GM21447 (cell line): ENCODE measurements around the gene ATF5.
"Not testable (repeated sequence)": the region's sequence is repeated elsewhere in the genome, so short reads cannot be mapped to it uniquely, and the experiment has no call there.

Experiments
- ATAC-seq: cut with Tn5 transposase; IDR thresholded peaks from one replicate; pipeline ENCODE4 v1.9.1; 2021; ENCODE audit not compliant: unreplicated experiment

The ATF5 gene

GRCh38 chr19:49940482-49940791, 11.4 kb downstream of the ATF5 start:
- no peak for ATAC-seq

DNA sequence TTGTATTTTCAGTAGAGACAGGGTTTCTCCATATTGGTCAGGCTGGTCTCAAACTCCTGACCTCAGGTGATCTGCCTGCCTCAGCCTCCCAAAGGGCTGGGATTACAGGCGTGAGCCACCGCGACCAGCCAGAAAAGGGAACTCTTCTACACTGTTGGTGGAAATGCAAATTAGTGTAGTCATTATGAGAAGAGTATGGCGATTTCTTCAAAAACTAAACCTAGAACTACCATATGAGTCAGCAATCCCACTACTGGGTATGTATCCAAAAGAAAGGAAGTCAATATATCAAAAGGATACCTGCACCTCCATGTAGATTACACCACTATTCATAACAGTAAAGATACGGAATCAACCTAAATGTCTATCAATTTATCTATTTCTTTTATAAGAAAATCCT, 15.6 kb downstream of the ATF5 start:
- ATAC-seq = not testable (repeated sequence)

- ATAC-seq = no peak
These were observed 17.4 kb downstream of the ATF5 start for GRCh38 chr19:49946415-49946814.

GRCh38 chr19:49949742-49950589, 21.0 kb downstream of the ATF5 start:
- no peak for ATAC-seq

DNA sequence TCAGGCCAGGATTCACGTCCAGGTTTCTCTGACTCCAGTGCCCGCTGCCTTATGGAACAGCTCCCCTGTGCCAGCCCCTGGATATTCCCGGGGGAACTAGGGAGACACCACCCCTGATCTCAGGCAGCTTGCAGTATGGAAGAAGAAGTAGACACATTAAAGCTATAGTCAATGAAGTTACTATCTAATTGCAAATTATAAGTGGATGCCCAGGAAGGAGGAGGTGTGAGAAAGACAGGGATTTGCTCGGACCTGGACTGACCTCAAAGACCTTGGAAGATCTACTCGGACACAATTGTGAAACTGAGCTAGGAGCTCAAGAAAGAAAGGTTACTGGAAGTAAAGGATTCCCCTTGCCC, 21.6 kb downstream of the ATF5 start:
- ATAC-seq = no peak

GRCh38 chr19:49950956-49951526, 22.0 kb downstream of the ATF5 start:
- ATAC-seq = no peak

DNA sequence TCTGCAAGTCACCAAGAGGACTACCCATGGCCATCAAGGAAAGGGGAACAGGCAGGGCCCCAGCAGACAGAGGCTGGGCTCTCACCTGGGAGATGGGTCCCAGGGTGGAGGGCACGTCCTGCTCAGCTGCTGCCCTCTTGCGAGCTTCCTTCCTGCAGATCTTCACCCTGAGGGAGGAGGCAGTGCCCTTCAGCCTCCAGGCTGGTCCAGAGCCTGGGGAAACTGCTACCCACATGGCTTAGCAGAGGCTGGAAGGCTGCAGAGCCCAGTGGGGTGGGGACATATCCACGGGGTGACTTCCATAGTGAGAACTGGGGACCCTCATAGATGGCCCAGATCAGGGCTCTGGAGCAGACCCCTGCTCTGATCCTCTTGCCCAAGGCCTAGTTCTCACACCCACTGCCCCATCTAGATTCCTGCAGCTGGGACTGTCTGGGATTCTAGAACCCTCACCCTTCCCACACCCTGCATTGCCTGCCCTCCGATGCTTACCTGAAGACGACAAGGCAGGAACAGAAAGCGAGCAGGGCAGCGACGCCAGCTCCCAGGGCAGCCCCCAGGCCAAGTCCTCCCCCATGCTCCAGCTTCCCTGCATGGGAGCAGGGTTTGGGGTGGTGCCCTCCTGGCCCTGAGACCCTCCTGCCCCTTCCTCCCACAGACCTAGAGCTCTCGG, 22.9 kb downstream of the ATF5 start:
- no peak for ATAC-seq

- no peak for ATAC-seq
These were observed 23.5 kb downstream of the ATF5 start for GRCh38 chr19:49952479-49952836.

- ATAC-seq = no peak
These were observed 23.9 kb downstream of the ATF5 start for GRCh38 chr19:49952906-49953305.

DNA sequence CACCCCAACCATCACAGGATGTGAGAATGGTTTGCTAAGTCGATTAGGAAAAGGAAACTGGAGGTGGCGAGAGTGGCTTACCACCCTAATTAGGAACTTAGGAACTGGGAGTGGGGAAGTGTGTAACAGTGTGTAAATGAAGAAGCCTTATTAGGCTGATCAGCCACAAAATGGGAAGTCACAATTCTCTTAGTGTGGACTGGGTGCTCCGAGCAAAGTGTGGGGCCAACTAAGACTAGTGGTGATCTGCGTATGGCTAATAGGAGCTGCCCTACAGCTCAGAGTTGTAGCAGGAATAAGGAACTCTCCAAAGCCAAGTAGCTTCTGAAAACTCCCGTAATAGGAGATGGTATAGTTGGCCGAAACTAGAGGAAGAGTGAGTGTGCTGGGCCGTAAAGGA, 24.4 kb downstream of the ATF5 start:
- ATAC-seq = no peak

DNA sequence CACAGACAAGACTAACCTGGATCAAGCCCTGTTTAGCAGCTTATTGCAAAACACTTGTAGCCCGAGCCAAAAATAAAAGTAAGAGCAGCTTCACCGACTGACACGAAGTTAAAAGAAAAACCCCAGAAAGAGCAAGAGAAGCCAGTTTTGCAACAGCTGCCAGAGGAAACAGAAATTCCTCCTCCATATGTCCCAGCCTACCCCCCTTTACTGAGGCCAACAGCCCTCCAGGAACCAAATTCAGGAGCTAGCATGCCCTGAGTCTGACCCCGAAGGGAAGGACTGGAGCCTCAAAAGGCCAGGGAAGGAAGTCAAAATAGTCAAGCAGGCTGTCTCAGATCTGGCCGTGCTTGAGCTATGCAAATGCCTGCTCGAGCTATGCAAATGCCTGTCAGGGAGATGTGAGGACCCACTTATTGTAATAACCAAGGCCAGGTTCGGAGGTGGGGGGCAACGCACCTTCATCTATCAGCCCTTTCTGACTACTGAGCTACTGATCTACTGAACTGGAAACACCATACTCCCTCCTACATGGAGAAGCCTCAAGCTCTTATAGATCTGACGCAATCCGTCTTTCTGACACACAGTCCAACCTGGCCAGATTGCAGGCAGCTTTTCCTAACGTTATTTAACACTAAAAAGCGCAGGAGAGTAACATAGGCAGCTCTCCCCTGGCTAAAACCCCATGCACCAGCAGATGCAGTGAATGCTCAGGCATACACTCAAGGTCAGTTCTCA, 25.3 kb downstream of the ATF5 start:
- no peak for ATAC-seq

- ATAC-seq = no peak
These were observed 25.9 kb downstream of the ATF5 start for GRCh38 chr19:49954933-49955332.

GRCh38 chr19:49956115-49956495, 27.1 kb downstream of the ATF5 start:
- no peak for ATAC-seq

GRCh38 chr19:49957262-49957915, 28.4 kb downstream of the ATF5 start:
- no peak for ATAC-seq

DNA sequence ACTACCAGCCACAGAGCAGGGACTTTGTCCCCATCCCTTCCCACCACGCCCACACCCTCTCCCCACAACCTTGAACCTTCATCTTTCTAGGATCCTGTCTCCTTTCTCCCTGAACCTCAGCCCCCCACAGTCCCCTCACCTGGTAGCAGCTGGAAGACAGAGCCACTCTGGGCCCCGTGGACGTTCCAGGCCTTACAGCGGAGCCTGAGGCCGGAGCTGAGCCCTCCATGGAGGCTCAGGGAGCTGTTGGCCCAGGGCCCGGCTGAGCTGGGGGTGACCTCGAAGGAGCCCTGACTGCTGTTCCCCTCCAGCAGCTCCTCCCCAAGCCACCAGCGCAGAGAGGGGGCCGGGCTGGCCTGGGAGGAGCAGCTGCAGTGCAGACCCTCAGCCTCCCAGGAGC, 29.1 kb downstream of the ATF5 start:
- not testable (repeated sequence) for ATAC-seq

GRCh38 chr19:49958596-49958995, 29.6 kb downstream of the ATF5 start:
- not testable (repeated sequence) for ATAC-seq

DNA sequence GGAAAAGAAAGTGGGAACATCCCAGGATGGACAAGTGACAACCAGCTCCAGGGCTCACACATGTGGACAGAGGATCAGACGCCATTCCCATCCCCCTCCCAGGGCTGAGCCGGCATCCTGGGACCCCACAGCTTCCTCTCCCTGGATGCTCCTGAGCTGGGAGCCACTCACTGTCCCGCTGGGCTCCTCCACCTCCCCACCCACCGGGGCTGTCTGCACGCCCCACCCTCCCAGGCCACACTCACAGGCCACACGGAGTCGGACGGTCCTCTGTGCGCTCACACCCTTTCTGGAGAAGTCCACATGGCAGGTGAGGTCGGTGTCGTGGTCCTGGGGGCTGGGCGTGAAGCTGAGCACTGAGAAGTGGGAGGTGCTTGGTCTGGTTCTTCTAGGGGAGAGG, 30.9 kb downstream of the ATF5 start:
- not testable (repeated sequence) for ATAC-seq

DNA sequence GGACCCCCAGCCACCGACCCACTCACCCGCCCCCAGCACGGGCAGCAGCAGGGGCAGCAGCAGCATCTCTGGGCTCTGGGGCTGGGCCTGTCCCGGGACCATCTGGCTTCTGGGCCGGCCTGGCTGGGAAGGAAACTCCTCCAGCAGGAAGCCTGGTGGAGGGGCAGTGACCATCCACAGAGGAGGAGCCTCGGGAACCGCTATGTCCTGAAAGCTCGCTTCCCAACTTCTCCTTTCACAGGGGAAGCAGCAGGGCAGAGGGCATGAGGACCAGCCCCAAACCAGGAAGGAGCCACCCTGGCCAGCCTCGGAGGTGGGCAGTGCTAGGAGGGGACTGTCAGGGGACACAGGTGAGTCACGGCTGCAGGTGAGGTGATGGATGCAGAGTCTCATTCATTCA, 32.0 kb downstream of the ATF5 start, which contains the start of gene SIGLEC11:
TSS of gene SIGLEC11 (minus strand) at position 193 of the 400 bp plus-strand sequence. CDS start at position 102, 91 bp downstream.
- ATAC-seq = not testable (repeated sequence)

GRCh38 chr19:49968279-49968922, 39.4 kb downstream of the ATF5 start:
- ATAC-seq = no peak

DNA sequence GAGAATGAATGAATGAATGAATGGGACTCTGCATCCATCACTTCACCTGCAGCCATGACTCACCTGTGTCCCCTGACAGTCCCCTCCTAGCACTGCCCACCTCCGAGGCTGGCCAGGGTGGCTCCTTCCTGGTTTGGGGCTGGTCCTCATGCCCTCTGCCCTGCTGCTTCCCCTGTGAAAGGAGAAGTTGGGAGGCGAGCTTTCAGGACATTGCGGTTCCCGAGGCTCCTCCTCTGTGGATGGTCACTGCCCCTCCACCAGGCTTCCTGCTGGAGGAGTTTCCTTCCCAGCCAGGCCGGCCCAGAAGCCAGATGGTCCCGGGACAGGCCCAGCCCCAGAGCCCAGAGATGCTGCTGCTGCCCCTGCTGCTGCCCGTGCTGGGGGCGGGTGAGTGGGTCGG, 40.4 kb downstream of the ATF5 start:
- not testable (repeated sequence) for ATAC-seq

DNA sequence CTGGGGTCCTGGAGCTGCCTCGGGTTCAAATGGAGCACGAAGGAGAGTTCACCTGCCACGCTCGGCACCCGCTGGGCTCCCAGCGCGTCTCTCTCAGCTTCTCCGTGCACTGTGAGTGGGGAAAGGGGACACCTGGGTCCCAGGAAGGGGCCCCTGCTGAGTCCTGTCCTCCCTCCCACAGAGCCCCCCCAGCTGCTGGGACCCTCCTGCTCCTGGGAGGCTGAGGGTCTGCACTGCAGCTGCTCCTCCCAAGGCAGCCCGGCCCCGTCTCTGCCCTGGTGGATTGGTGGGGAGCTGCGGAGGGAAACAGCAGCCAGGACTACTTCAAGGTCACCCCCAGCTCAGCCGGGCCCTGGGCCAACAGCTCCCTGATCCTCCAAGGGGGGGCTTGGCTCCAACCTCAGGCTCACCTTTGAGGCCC, 43.0 kb downstream of the ATF5 start:
- no peak for ATAC-seq
